ENCODE data around the gene COL7A1. TPM values are rescaled to one million over a fixed set of nuclear protein-coding genes. Genes with fewer than 3 reads are reported as not detected.
"Not testable (repeated sequence)": the region's sequence is repeated elsewhere in the genome, so short reads cannot be mapped to it uniquely, and the experiment has no call there.

The COL7A1 gene
- total RNA-seq, 1 experiment from 2014 or later, result 86.6 TPM

- Histone ChIP-seq H3K4me1 (replicated peaks) (no peaks in the 10 kb centered on the region), H3K9me3 (replicated peaks) (no peaks in the 10 kb centered on the region), H3K36me3 (peaks cover 9% of the 10 kb centered on the region; the same call in 1 of the 2 replicates), H3K27ac (no peak overlapping the region), H3K27me3 (replicated peaks) (no peaks in the 10 kb centered on the region), H3K4me3 (no peak overlapping the region)
- no peak for DNase-seq (ENCODE audit: low read depth in 1 of 2, low spot score in 2 of 2)
These were observed 51.8 kb downstream of the COL7A1 start for GRCh38 chr3:48543271-48543866.

GRCh38 chr3:48538451-48538850 lies 56.7 kb downstream of the COL7A1 start:
- no peaks in the 10 kb centered on the region for H3K4me1 ChIP-seq (replicated peaks)
- no peak overlapping the region for H3K4me3 ChIP-seq
- H3K27me3 ChIP-seq (replicated peaks), result no peaks in the 10 kb centered on the region
- peaks cover 10% of the 10 kb centered on the region for H3K36me3 ChIP-seq
- no peaks in the 10 kb centered on the region for H3K9me3 ChIP-seq (replicated peaks)
- no peak for DNase-seq (ENCODE audit: low read depth in 1 of 2, low spot score in 2 of 2)
- H3K27ac ChIP-seq, result no peak overlapping the region

- H3K4me1 ChIP-seq (replicated peaks), result no peaks in the 10 kb centered on the region
- no peak overlapping the region for H3K27ac ChIP-seq
- peaks cover 20% of the 10 kb centered on the region for H3K36me3 ChIP-seq
- H3K4me3 ChIP-seq, result no peak overlapping the region
- H3K27me3 ChIP-seq (replicated peaks), result no peaks in the 10 kb centered on the region
- no peak for DNase-seq (ENCODE audit: low read depth in 1 of 2, low spot score in 2 of 2)
- H3K9me3 ChIP-seq (replicated peaks), result no peaks in the 10 kb centered on the region
These were observed 58.3 kb downstream of the COL7A1 start for GRCh38 chr3:48536785-48537184.

GRCh38 chr3:48536116-48536515 lies 59.0 kb downstream of the COL7A1 start:
- H3K27ac ChIP-seq, result no peak overlapping the region
- H3K27me3 ChIP-seq (replicated peaks), result no peaks in the 10 kb centered on the region
- H3K36me3 ChIP-seq, result peaks cover 20% of the 10 kb centered on the region
- no peak for DNase-seq (ENCODE audit: low read depth in 1 of 2, low spot score in 2 of 2)
- H3K4me1 ChIP-seq (replicated peaks), result no peaks in the 10 kb centered on the region
- H3K4me3 ChIP-seq, result no peak overlapping the region
- no peaks in the 10 kb centered on the region for H3K9me3 ChIP-seq (replicated peaks)

GRCh38 chr3:48535578-48535977 lies 59.6 kb downstream of the COL7A1 start:
- DNase-seq (ENCODE audit: low read depth in 1 of 2, low spot score in 2 of 2), result no peak
- H3K4me1 ChIP-seq (replicated peaks), result no peaks in the 10 kb centered on the region
- H3K4me3 ChIP-seq, result no peak overlapping the region
- H3K9me3 ChIP-seq (replicated peaks), result no peaks in the 10 kb centered on the region
- H3K27ac ChIP-seq, result no peak overlapping the region
- no peaks in the 10 kb centered on the region for H3K27me3 ChIP-seq (replicated peaks)
- peaks cover 20% of the 10 kb centered on the region for H3K36me3 ChIP-seq

GRCh38 chr3:48532977-48533337 lies 62.2 kb downstream of the COL7A1 start:
- H3K4me3 ChIP-seq, result no peak overlapping the region
- peaks cover 20% of the 10 kb centered on the region for H3K36me3 ChIP-seq
- no peaks in the 10 kb centered on the region for H3K27me3 ChIP-seq (replicated peaks)
- H3K27ac ChIP-seq, result no peak overlapping the region
- H3K4me1 ChIP-seq (replicated peaks), result no peaks in the 10 kb centered on the region
- H3K9me3 ChIP-seq (replicated peaks), result no peaks in the 10 kb centered on the region
- no peak for DNase-seq (ENCODE audit: low read depth in 1 of 2, low spot score in 2 of 2)

GRCh38 chr3:48532271-48532976 lies 62.7 kb downstream of the COL7A1 start:
- no peak for DNase-seq (ENCODE audit: low read depth in 1 of 2, low spot score in 2 of 2)
- Histone ChIP-seq H3K27ac (no peak overlapping the region), H3K4me1 (replicated peaks) (no peaks in the 10 kb centered on the region), H3K27me3 (replicated peaks) (no peaks in the 10 kb centered on the region), H3K4me3 (no peak overlapping the region), H3K36me3 (peaks cover 17% of the 10 kb centered on the region), H3K9me3 (replicated peaks) (no peaks in the 10 kb centered on the region)

GRCh38 chr3:48530701-48531100 lies 64.4 kb downstream of the COL7A1 start:
- not testable (repeated sequence) for H3K4me3 ChIP-seq; H3K27me3 ChIP-seq (replicated peaks); H3K9me3 ChIP-seq (replicated peaks); H3K4me1 ChIP-seq (replicated peaks); H3K27ac ChIP-seq; DNase-seq (ENCODE audit: low read depth in 1 of 2, low spot score in 2 of 2)
- H3K36me3 ChIP-seq, result peaks cover 14% of the 10 kb centered on the region

- Histone ChIP-seq H3K4me3 (no peak overlapping the region), H3K9me3 (replicated peaks) (no peaks in the 10 kb centered on the region), H3K4me1 (replicated peaks) (no peaks in the 10 kb centered on the region), H3K27ac (no peak overlapping the region), H3K36me3 (peaks cover 13% of the 10 kb centered on the region), H3K27me3 (replicated peaks) (no peaks in the 10 kb centered on the region)
- no peak for DNase-seq (ENCODE audit: low read depth in 1 of 2, low spot score in 2 of 2)
These were observed 66.4 kb downstream of the COL7A1 start for GRCh38 chr3:48528754-48529153.

- Histone ChIP-seq H3K4me3 (no peak overlapping the region), H3K9me3 (replicated peaks) (no peaks in the 10 kb centered on the region), H3K27ac (no peak overlapping the region), H3K27me3 (replicated peaks) (no peaks in the 10 kb centered on the region), H3K36me3 (peaks cover 11% of the 10 kb centered on the region), H3K4me1 (replicated peaks) (no peaks in the 10 kb centered on the region)
- no peak for DNase-seq (ENCODE audit: low read depth in 1 of 2, low spot score in 2 of 2)
These were observed 67.1 kb downstream of the COL7A1 start for GRCh38 chr3:48528048-48528447.

GRCh38 chr3:48524970-48525369 lies 70.2 kb downstream of the COL7A1 start:
- Histone ChIP-seq H3K27me3 (replicated peaks) (no peaks in the 10 kb centered on the region), H3K4me1 (replicated peaks) (no peaks in the 10 kb centered on the region), H3K27ac (no peak overlapping the region), H3K36me3 (peaks cover 7% of the 10 kb centered on the region; the same call in 1 of the 2 replicates), H3K9me3 (replicated peaks) (no peaks in the 10 kb centered on the region), H3K4me3 (no peak overlapping the region)
- DNase-seq (ENCODE audit: low read depth in 1 of 2, low spot score in 2 of 2), result no peak

- no peaks in the 10 kb centered on the region for H3K4me1 ChIP-seq (replicated peaks)
- H3K9me3 ChIP-seq (replicated peaks), result no peaks in the 10 kb centered on the region
- H3K36me3 ChIP-seq, result peaks cover 7% of the 10 kb centered on the region; the same call in 1 of the 2 replicates
- H3K4me3 ChIP-seq, result no peak overlapping the region
- no peak overlapping the region for H3K27ac ChIP-seq
- no peak for DNase-seq (ENCODE audit: low read depth in 1 of 2, low spot score in 2 of 2)
- H3K27me3 ChIP-seq (replicated peaks), result no peaks in the 10 kb centered on the region
These were observed 73.5 kb downstream of the COL7A1 start for GRCh38 chr3:48521635-48522034.

GRCh38 chr3:48519277-48519643 lies 75.9 kb downstream of the COL7A1 start:
- Histone ChIP-seq H3K36me3 (peaks cover 7% of the 10 kb centered on the region; the same call in 1 of the 2 replicates), H3K27ac (no peak overlapping the region), H3K4me1 (replicated peaks) (no peaks in the 10 kb centered on the region), H3K27me3 (replicated peaks) (no peaks in the 10 kb centered on the region), H3K9me3 (replicated peaks) (no peaks in the 10 kb centered on the region), H3K4me3 (no peak overlapping the region)
- DNase-seq (ENCODE audit: low read depth in 1 of 2, low spot score in 2 of 2), result no peak

GRCh38 chr3:48518638-48519276 lies 76.4 kb downstream of the COL7A1 start:
- Histone ChIP-seq H3K9me3 (replicated peaks) (no peaks in the 10 kb centered on the region), H3K36me3 (peaks cover 3% of the 10 kb centered on the region; the same call in 1 of the 2 replicates), H3K4me1 (replicated peaks) (no peaks in the 10 kb centered on the region), H3K27me3 (replicated peaks) (no peaks in the 10 kb centered on the region), H3K27ac (no peak overlapping the region), H3K4me3 (no peak overlapping the region)
- DNase-seq (ENCODE audit: low read depth in 1 of 2, low spot score in 2 of 2), result no peak

All from SJSA1 (cell line).